A673 (cell line): ENCODE measurements around the gene MEN1. TPM values are rescaled to one million over a fixed set of nuclear protein-coding genes. Genes with fewer than 3 reads are reported as not detected.

Source experiments
- BruUV-seq: library from RNA; stranded (reverse); fragments of 400-500 nt; replicated peaks from 2 replicates; lab custom pipeline; 2021; lab: Mats Ljungman, UMichigan
- CTCF ChIA-PET: fragments of 300-600 bp; sonication (Branson Sonifier 250); formaldehyde crosslinking; loops from one replicate; lab custom pipeline; 2022; ENCODE audit warnings: antibody characterized with exemption; lab: Charles Lee
- POLR2A ChIA-PET: fragments of 300-600 bp; sonication (Branson Sonifier 250); formaldehyde crosslinking; loops from one replicate; lab custom pipeline; 2022; ENCODE audit warnings: antibody characterized with exemption; ENCODE audit not compliant: low non-redundant PET; lab: Charles Lee
- DNase-seq: peaks from one replicate; pipeline ENCODE4 v3.0.0-alpha.2; 2015; ENCODE audit warnings: low spot score
- H3K27ac ChIP-seq: fragments of 200-600 bp; sonication (generic); 2 replicates; pipeline ENCODE4 v1.5.1; 2016; ENCODE audit warnings: mixed run types, low read depth, mild to moderate bottlenecking, mixed read lengths, antibody characterized with exemption, low read length; ENCODE audit not compliant: poor library complexity, severe bottlenecking
- H3K27me3 ChIP-seq: fragments of 200-600 bp; sonication (generic); replicated peaks from 2 replicates; pipeline ENCODE4 v1.6.1; 2017; ENCODE audit warnings: mixed run types, low read depth, mild to moderate bottlenecking, mixed read lengths, antibody characterized with exemption, low read length; ENCODE audit not compliant: insufficient read depth, poor library complexity
- H3K36me3 ChIP-seq: fragments of 200-600 bp; sonication (generic); 2 replicates; pipeline ENCODE4 v1.6.1; 2016; ENCODE audit warnings: mixed run types, mild to moderate bottlenecking, mixed read lengths, antibody characterized with exemption, low read length; ENCODE audit not compliant: insufficient read depth, poor library complexity, severe bottlenecking
- H3K4me1 ChIP-seq: fragments of 200-600 bp; sonication (generic); 2 replicates; pipeline ENCODE4 v1.6.1; 2017; ENCODE audit warnings: mixed run types, mild to moderate bottlenecking, mixed read lengths, antibody characterized with exemption, low read length; ENCODE audit not compliant: insufficient read depth, poor library complexity, severe bottlenecking
- H3K4me3 ChIP-seq: fragments of 200-600 bp; sonication (generic); 2 replicates; pipeline ENCODE4 v1.5.1; 2016; ENCODE audit warnings: low read depth, mixed run types, mild to moderate bottlenecking, mixed read lengths, low read length; ENCODE audit not compliant: poor library complexity, severe bottlenecking
- H3K9me3 ChIP-seq: fragments of 200-600 bp; sonication (generic); 2 replicates; pipeline ENCODE4 v1.6.1; 2016; ENCODE audit warnings: mixed run types, low read depth, mild to moderate bottlenecking, mixed read lengths, antibody characterized with exemption, low read length; ENCODE audit not compliant: poor library complexity, severe bottlenecking
- EZH2 ChIP-seq: fragments of 200-600 bp; sonication (generic); IDR thresholded peaks from 2 replicates; pipeline ENCODE4 v1.6.1; 2017; ENCODE audit warnings: borderline replicate concordance, low read depth, mild to moderate bottlenecking, mixed read lengths, antibody characterized with exemption, low read length; ENCODE audit not compliant: poor library complexity, severe bottlenecking
- intact Hi-C: fragments of 100-400 bp; cut with micrococcal nuclease; formaldehyde crosslinking; loops from one replicate; pipeline ENCODE4 v1.10.0; 2022; ENCODE audit not compliant: unreplicated experiment
- total RNA-seq: library from RNA; stranded (reverse); gene quantifications from 2 replicates; pipeline ENCODE4 v1.2.3, GENCODE V29; 2021
- TF ChIP-seq, protein P1 (sequence below): fragments of 300-800, 200-600 bp; sonication (generic); conservative IDR thresholded peaks from 2 replicates; pipeline ENCODE4 v1.5.1; 2017; ENCODE audit warnings: low read depth, mild to moderate bottlenecking, antibody characterized with exemption, low read length, moderate library complexity, mixed read lengths

The MEN1 gene
- total RNA-seq, 1 experiment from 2014 or later = 45.7 TPM

DNA sequence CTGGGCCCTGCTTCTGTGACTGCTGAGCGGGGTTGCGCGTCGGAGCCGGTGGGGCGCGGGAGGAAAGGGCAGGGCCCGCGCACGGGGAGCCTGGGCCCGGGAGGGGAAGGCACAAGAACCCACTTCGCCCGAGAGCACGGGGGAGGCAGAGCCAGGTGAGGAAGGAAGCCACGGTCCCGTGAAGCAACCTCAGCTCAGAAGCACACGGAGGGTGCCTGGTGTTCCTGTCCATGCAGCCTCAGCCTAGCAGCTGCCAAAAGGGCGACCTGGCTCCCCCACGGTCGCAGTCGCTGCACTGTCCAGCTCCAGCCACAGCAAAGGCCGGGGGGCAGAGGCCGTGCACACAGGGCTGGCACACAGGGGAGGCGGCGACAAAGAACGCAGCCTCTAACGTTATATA is 43.4 kb upstream of the MEN1 start:
- Histone ChIP-seq H3K4me3 (no peak overlapping the region), H3K4me1 (peaks cover 16% of the 10 kb centered on the region), H3K27ac (no peak overlapping the region), H3K9me3 (no peaks in the 10 kb centered on the region), H3K36me3 (no peaks in the 10 kb centered on the region), H3K27me3 (no peaks in the 10 kb centered on the region)
- DNase-seq = no peak
- POLR2A ChIA-PET = no interaction called here
- TF ChIP-seq EZH2 = no peak
- TF ChIP-seq, protein P1, sequence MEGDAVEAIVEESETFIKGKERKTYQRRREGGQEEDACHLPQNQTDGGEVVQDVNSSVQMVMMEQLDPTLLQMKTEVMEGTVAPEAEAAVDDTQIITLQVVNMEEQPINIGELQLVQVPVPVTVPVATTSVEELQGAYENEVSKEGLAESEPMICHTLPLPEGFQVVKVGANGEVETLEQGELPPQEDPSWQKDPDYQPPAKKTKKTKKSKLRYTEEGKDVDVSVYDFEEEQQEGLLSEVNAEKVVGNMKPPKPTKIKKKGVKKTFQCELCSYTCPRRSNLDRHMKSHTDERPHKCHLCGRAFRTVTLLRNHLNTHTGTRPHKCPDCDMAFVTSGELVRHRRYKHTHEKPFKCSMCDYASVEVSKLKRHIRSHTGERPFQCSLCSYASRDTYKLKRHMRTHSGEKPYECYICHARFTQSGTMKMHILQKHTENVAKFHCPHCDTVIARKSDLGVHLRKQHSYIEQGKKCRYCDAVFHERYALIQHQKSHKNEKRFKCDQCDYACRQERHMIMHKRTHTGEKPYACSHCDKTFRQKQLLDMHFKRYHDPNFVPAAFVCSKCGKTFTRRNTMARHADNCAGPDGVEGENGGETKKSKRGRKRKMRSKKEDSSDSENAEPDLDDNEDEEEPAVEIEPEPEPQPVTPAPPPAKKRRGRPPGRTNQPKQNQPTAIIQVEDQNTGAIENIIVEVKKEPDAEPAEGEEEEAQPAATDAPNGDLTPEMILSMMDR = no peak
- intact Hi-C loops = no loop called here
- CTCF ChIA-PET = no interaction called here
- no TSS peak for BruUV-seq

GRCh38 chr11:64852804-64853509 is 42.6 kb upstream of the MEN1 start:
- no peak overlapping the region for H3K4me3 ChIP-seq
- TSS peak; percentile 69 for BruUV-seq
- POLR2A ChIA-PET = no interaction called here
- DNase-seq = no peak
- H3K4me1 ChIP-seq = peaks cover 16% of the 10 kb centered on the region
- H3K27me3 ChIP-seq = no peaks in the 10 kb centered on the region
- H3K27ac ChIP-seq = no peak overlapping the region
- intact Hi-C loops = no loop called here
- H3K36me3 ChIP-seq = no peaks in the 10 kb centered on the region
- H3K9me3 ChIP-seq = no peaks in the 10 kb centered on the region
- CTCF ChIA-PET = no interaction called here
- TF ChIP-seq EZH2 = no peak
- TF ChIP-seq, protein P1 = no peak

GRCh38 chr11:64851831-64852351 is 41.5 kb upstream of the MEN1 start:
- no peak for DNase-seq
- no peak overlapping the region for H3K4me3 ChIP-seq
- POLR2A ChIA-PET = no interaction called here
- H3K27ac ChIP-seq = no peak overlapping the region
- H3K27me3 ChIP-seq = no peaks in the 10 kb centered on the region
- no peaks in the 10 kb centered on the region for H3K9me3 ChIP-seq
- CTCF ChIA-PET = no interaction called here
- no TSS peak for BruUV-seq
- intact Hi-C loops = no loop called here
- TF ChIP-seq EZH2 = no peak
- TF ChIP-seq, protein P1 = no peak
- H3K4me1 ChIP-seq = peaks cover 16% of the 10 kb centered on the region
- H3K36me3 ChIP-seq = no peaks in the 10 kb centered on the region
